Measurements from ENCODE around the gene AGBL3.
"Not testable (repeated sequence)": the region's sequence is repeated elsewhere in the genome, so short reads cannot be mapped to it uniquely, and the experiment has no call there.

The AGBL3 gene

GRCh38 chr7:135168489-135169140 lies 182.3 kb downstream of the AGBL3 start:
- no peak for DNase-seq (ENCODE audit: low spot score)

GRCh38 chr7:135169141-135169963 lies 183.0 kb downstream of the AGBL3 start:
- peak; percentile 61 for DNase-seq (ENCODE audit: low spot score)

GRCh38 chr7:135169964-135170273 lies 183.6 kb downstream of the AGBL3 start:
- peak; percentile 73 for DNase-seq (ENCODE audit: low spot score)

- peak; percentile 89 for DNase-seq (ENCODE audit: low spot score)
Measured at GRCh38 chr7:135170274-135170997, 184.1 kb downstream of the AGBL3 start, which contains the start of gene CYREN. Gene CYREN (minus strand): TSS chr7:135170707. CDS start chr7:135168922, 1,785 bp downstream.

- not testable (repeated sequence) for DNase-seq (ENCODE audit: low spot score)
Measured at GRCh38 chr7:135170998-135171481, 184.7 kb downstream of the AGBL3 start.

- not testable (repeated sequence) for DNase-seq (ENCODE audit: low spot score)
Measured at GRCh38 chr7:135171581-135172291, 185.4 kb downstream of the AGBL3 start.

GRCh38 chr7:135173916-135174315 lies 187.6 kb downstream of the AGBL3 start:
- not testable (repeated sequence) for DNase-seq (ENCODE audit: low spot score)

GRCh38 chr7:135174941-135175340 lies 188.6 kb downstream of the AGBL3 start:
- no peak for DNase-seq (ENCODE audit: low spot score)

- no peak for DNase-seq (ENCODE audit: low spot score)
Measured at GRCh38 chr7:135175931-135176330, 189.6 kb downstream of the AGBL3 start.

GRCh38 chr7:135177028-135177696 lies 190.9 kb downstream of the AGBL3 start:
- DNase-seq (ENCODE audit: low spot score) = no peak

GRCh38 chr7:135178364-135178763 lies 192.1 kb downstream of the AGBL3 start:
- no peak for DNase-seq (ENCODE audit: low spot score)

- DNase-seq (ENCODE audit: low spot score) = no peak
Measured at GRCh38 chr7:135179321-135179925, 193.1 kb downstream of the AGBL3 start.

- DNase-seq (ENCODE audit: low spot score) = no peak
Measured at GRCh38 chr7:135180122-135180521, 193.8 kb downstream of the AGBL3 start.

- DNase-seq (ENCODE audit: low spot score) = no peak
Measured at GRCh38 chr7:135181261-135181928, 195.1 kb downstream of the AGBL3 start.

GRCh38 chr7:135181929-135182678 lies 195.8 kb downstream of the AGBL3 start:
- DNase-seq (ENCODE audit: low spot score) = no peak

GRCh38 chr7:135183478-135183877 lies 197.2 kb downstream of the AGBL3 start:
- no peak for DNase-seq (ENCODE audit: low spot score)

GRCh38 chr7:135184254-135184841 lies 198.0 kb downstream of the AGBL3 start:
- no peak for DNase-seq (ENCODE audit: low spot score)
